ENCODE data around the gene MINDY4. TPM values are rescaled to one million over a fixed set of nuclear protein-coding genes. Genes with fewer than 3 reads are reported as not detected.

The MINDY4 gene
- total RNA-seq, 5 donors from 2014 or later (not counting 1 experiment from before 2014, with no cell fraction given) = 0.60 to 1.7 (median 1.2) TPM

DNA sequence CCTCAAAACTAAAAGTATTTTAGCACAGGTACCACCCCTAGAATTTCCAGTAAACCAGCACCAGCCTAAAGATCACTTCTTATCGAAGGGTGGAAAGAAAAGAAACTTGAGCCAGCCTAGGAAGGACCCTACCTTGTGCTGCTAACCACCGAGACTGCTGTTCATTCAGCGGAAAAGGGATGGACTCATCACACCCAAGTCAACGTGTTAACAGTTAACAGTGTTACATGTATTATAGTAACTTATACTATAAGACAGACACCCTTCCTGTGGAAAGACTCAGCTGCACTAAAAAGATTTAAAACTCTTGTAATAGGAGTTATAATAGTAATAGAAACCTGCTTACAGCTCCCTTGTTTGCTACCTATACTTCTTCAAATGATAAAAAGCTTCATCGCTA is 39.8 kb downstream of the MINDY4 start:
- no peaks in the 10 kb centered on the region for H3K9me3 Mint-ChIP-seq
- no peaks in the 10 kb centered on the region for H3K36me3 Mint-ChIP-seq
- POLR2A ChIA-PET = no interaction called here
- Histone ChIP-seq H3K9me3 (no peaks in the 10 kb centered on the region), H3K27ac (ENCODE audit: low read length) (no peak overlapping the region), H3K27me3 (replicated peaks in 1 of 2; ENCODE audit: control insufficient read depth in 2 of 2, extremely low read depth in 1 of 2, insufficient read depth in 2 of 2, low read length in 1 of 2) (no peaks in the 10 kb centered on the region), H3K4me1 (ENCODE audit: control insufficient read depth in 1 of 2, extremely low read depth in 1 of 2, insufficient read depth in 2 of 2, low read length in 2 of 2) (no peaks in the 10 kb centered on the region), H3K36me3 (ENCODE audit: control insufficient read depth in 2 of 2, extremely low read depth in 1 of 2, insufficient read depth in 1 of 2, low read length in 1 of 2) (no peaks in the 10 kb centered on the region), H3K4me3 (ENCODE audit: control insufficient read depth in 1 of 2, extremely low read depth in 1 of 2, low read length in 1 of 2) (no peak overlapping the region)
- H3K27ac Mint-ChIP-seq = no peak overlapping the region
- H3K4me3 Mint-ChIP-seq = no peak overlapping the region
- CTCF ChIA-PET = no interaction called here
- no CpG with 5 or more reads among the region's 5 CpGs for WGBS (ENCODE audit: insufficient coverage)
- H3K27me3 Mint-ChIP-seq = no peaks in the 10 kb centered on the region
- no peaks in the 10 kb centered on the region for H3K4me1 Mint-ChIP-seq
- ATAC-seq (replicated peaks in 1 of 4) (no peak), DNase-seq (no peak)

DNA sequence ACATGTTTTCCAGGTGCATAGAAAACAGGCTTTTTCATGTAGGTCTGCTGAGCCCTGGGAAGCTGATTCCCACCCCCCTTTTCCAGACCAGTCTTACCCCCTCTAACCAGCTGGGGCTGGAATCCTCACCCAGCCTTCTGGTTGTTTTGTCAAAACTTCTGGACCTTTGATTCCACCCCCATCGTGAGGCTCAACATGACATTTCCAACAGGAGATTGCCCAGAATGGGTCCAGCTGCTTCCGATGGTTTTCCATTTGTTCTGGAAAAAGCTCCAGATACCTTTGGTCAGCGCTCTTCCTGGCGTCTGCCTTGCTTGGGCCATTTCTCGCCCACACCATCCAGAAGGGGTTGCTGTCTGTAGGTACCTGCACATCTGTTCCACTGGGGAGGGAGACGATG is 41.5 kb downstream of the MINDY4 start:
- H3K4me3 ChIP-seq (ENCODE audit: control insufficient read depth in 1 of 2, extremely low read depth in 1 of 2, low read length in 1 of 2) = no peak overlapping the region
- 100% methylated on average over 2 of the region's 6 CpGs for WGBS (ENCODE audit: insufficient coverage)
- ChIA-PET CTCF (no interaction called here), POLR2A (no interaction called here)
- no peak for DNase-seq
- H3K4me1 Mint-ChIP-seq = peaks cover 0 to 2% (median 0%) of the 10 kb centered on the region in 3 donors
- no peaks in the 10 kb centered on the region for H3K36me3 ChIP-seq (ENCODE audit: control insufficient read depth in 2 of 2, extremely low read depth in 1 of 2, insufficient read depth in 1 of 2, low read length in 1 of 2)
- H3K9me3 ChIP-seq = no peaks in the 10 kb centered on the region
- H3K9me3 Mint-ChIP-seq = no peaks in the 10 kb centered on the region
- H3K4me1 ChIP-seq (ENCODE audit: control insufficient read depth in 1 of 2, extremely low read depth in 1 of 2, insufficient read depth in 2 of 2, low read length in 2 of 2) = no peaks in the 10 kb centered on the region
- no peak overlapping the region for H3K27ac Mint-ChIP-seq
- H3K36me3 Mint-ChIP-seq = no peaks in the 10 kb centered on the region
- H3K27ac ChIP-seq (ENCODE audit: low read length) = no peak overlapping the region
- ATAC-seq (replicated peaks in 1 of 4) = no peak
- no peak overlapping the region for H3K4me3 Mint-ChIP-seq
- H3K27me3 Mint-ChIP-seq = no peaks in the 10 kb centered on the region
- no peaks in the 10 kb centered on the region for H3K27me3 ChIP-seq (replicated peaks in 1 of 2; ENCODE audit: control insufficient read depth in 2 of 2, extremely low read depth in 1 of 2, insufficient read depth in 2 of 2, low read length in 1 of 2)

DNA sequence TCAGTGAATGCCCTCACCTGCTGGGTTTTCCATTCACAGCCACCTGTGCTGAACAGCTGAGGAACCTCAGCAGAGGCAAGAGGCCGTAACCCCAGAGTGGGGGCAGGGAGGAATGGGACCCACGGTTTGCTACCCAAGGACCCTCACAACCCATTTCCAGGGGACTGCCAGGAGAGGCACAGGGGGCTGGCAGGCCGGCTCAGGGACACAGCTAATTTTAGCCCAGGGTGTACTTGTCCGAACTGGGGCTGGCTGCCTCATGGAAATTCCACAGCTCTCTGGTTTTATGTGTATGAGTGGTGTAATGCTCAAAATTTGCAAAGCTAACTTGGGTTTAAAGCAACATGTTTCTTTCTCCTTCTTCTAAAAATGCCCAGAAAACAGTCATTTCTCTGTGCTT is 42.2 kb downstream of the MINDY4 start:
- no peak for ATAC-seq (replicated peaks in 1 of 4)
- no peaks in the 10 kb centered on the region for H3K27me3 Mint-ChIP-seq
- Histone ChIP-seq H3K36me3 (ENCODE audit: control insufficient read depth in 2 of 2, extremely low read depth in 1 of 2, insufficient read depth in 1 of 2, low read length in 1 of 2) (no peaks in the 10 kb centered on the region), H3K27ac (ENCODE audit: low read length) (no peak overlapping the region), H3K9me3 (no peaks in the 10 kb centered on the region), H3K4me3 (ENCODE audit: control insufficient read depth in 1 of 2, extremely low read depth in 1 of 2, low read length in 1 of 2) (no peak overlapping the region), H3K27me3 (replicated peaks in 1 of 2; ENCODE audit: control insufficient read depth in 2 of 2, extremely low read depth in 1 of 2, insufficient read depth in 2 of 2, low read length in 1 of 2) (no peaks in the 10 kb centered on the region), H3K4me1 (ENCODE audit: control insufficient read depth in 1 of 2, extremely low read depth in 1 of 2, insufficient read depth in 2 of 2, low read length in 2 of 2) (no peaks in the 10 kb centered on the region)
- no CpG with 5 or more reads among the region's 4 CpGs for WGBS (ENCODE audit: insufficient coverage)
- H3K4me3 Mint-ChIP-seq = no peak overlapping the region
- no peak for DNase-seq
- H3K36me3 Mint-ChIP-seq = no peaks in the 10 kb centered on the region
- POLR2A ChIA-PET = no interaction called here
- H3K9me3 Mint-ChIP-seq = no peaks in the 10 kb centered on the region
- H3K4me1 Mint-ChIP-seq = peaks cover 0 to 2% (median 0%) of the 10 kb centered on the region in 3 donors
- H3K27ac Mint-ChIP-seq = no peak overlapping the region
- CTCF ChIA-PET = no interaction called here

DNA sequence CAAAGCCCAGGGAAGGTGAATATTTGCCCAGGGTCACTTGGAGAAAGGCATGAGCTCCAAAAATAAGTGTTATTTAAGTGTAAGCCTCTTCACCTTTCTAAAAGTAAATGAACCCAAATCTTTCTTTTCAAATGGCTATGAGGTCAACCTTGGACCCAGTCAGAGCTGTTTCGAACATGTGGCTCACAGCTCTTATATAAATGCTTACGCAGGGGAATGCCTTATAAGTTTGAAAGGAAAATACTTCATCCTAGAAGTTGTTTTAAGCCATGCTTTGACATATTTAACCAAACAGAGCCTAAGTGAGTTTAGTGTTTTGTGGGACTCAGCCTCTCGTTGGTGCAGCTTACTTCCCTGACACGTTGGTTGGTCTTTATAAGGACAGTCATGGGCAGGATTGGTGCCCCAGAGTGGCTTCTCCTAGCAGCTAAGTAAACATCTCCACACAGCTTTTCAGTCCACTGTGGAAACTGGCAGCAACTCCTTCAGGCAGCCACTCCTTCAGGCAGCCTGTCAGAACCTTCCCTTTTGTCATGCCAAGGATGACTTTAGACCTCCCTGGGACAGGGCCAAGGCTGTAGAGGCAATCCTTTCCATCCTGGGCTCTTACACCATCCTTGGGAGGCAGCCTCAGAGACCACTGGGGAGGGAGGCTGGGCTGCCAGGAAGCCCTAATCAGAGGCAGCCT is 43.6 kb downstream of the MINDY4 start:
- Histone ChIP-seq H3K36me3 (ENCODE audit: control insufficient read depth in 2 of 2, extremely low read depth in 1 of 2, insufficient read depth in 1 of 2, low read length in 1 of 2) (no peaks in the 10 kb centered on the region), H3K27ac (ENCODE audit: low read length) (no peak overlapping the region), H3K27me3 (replicated peaks in 1 of 2; ENCODE audit: control insufficient read depth in 2 of 2, extremely low read depth in 1 of 2, insufficient read depth in 2 of 2, low read length in 1 of 2) (no peaks in the 10 kb centered on the region), H3K9me3 (no peaks in the 10 kb centered on the region), H3K4me1 (ENCODE audit: control insufficient read depth in 1 of 2, extremely low read depth in 1 of 2, insufficient read depth in 2 of 2, low read length in 2 of 2) (no peaks in the 10 kb centered on the region), H3K4me3 (ENCODE audit: control insufficient read depth in 1 of 2, extremely low read depth in 1 of 2, low read length in 1 of 2) (no peak overlapping the region)
- ChIA-PET CTCF (no interaction called here), POLR2A (interaction anchor here in 1 of 2 donors (0.6 kb wide), 1 partner anchor 327 kb away, joined by 3 read pairs; no protein-coding TSS in a partner anchor)
- no CpG with 5 or more reads among the region's 4 CpGs for WGBS (ENCODE audit: insufficient coverage)
- Mint-ChIP-seq H3K4me1 (peaks cover 0 to 2% (median 0%) of the 10 kb centered on the region in 3 donors), H3K36me3 (no peaks in the 10 kb centered on the region), H3K4me3 (no peak overlapping the region), H3K27ac (no peak overlapping the region), H3K9me3 (no peaks in the 10 kb centered on the region), H3K27me3 (no peaks in the 10 kb centered on the region)
- DNase-seq (no peak), ATAC-seq (replicated peaks in 1 of 4) (no peak)

DNA sequence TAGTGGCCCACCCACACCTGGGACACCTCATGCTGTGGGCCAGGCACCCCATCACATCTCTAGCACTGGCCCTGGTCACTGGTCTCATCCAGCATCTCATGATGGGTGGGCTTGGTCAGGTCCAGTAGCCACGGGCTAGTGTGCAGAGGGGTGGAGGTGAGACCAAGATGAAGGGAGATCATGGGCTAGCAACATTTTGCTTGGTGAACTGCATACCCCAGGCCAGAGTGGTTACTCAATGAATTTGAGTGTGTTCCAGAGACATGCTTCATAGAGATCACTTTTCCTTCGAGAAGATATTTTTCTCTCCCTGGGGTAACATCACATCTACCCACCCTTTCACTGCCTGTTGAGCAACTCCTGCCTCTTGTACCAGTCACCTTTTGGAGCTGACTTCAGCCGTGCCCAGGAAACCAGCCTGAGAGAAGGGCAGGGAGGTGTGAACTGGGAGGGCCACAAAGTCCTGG is 44.2 kb downstream of the MINDY4 start:
- CTCF ChIA-PET = no interaction called here
- 11% methylated on average over 1 of the region's 3 CpGs for WGBS (ENCODE audit: insufficient coverage)
- no peaks in the 10 kb centered on the region for H3K27me3 Mint-ChIP-seq

DNA sequence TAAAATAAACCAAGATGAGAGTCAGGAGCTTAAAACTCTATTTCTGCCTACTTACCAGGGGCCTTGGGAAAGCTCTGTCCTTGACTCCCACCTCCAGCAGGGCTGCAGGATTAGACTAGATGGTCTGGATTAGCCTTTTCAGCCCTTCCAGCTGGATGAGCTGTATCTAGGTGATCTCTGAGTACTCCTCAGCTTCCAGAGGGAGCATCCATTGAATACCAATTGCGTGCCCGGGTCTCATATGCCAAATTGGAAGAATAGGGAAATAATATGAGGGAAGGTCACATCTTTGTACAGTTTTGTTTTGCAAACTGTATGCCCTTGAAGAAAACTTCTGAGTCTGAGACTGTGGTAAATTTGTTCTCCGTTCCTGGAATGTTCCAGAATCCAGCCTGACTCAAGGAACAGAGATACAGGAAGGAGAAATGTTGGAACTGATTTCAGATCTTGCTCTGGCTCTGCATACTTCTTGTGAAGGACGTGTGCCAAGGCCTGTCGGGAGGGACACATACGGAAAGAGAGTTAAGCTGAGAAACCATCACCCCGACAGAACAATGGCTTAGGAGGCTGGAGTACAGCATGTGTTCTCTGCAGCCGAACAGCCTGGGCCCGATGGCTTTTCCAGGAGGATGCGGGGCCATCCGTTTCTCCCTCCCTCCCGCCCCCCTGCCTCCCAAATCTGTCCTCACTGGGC is 44.9 kb downstream of the MINDY4 start:
- no peaks in the 10 kb centered on the region for H3K9me3 Mint-ChIP-seq
- no peak overlapping the region for H3K27ac Mint-ChIP-seq
- ATAC-seq (replicated peaks in 1 of 4) (no peak), DNase-seq (no peak)
- H3K27ac ChIP-seq (ENCODE audit: low read length) = no peak overlapping the region
- no peaks in the 10 kb centered on the region for H3K9me3 ChIP-seq
- no peak overlapping the region for H3K4me3 ChIP-seq (ENCODE audit: control insufficient read depth in 1 of 2, extremely low read depth in 1 of 2, low read length in 1 of 2)
- POLR2A ChIA-PET = no interaction called here
- H3K4me3 Mint-ChIP-seq = no peak overlapping the region
- no peaks in the 10 kb centered on the region for H3K4me1 ChIP-seq (ENCODE audit: control insufficient read depth in 1 of 2, extremely low read depth in 1 of 2, insufficient read depth in 2 of 2, low read length in 2 of 2)
- H3K27me3 ChIP-seq (replicated peaks in 1 of 2; ENCODE audit: control insufficient read depth in 2 of 2, extremely low read depth in 1 of 2, insufficient read depth in 2 of 2, low read length in 1 of 2) = no peaks in the 10 kb centered on the region
- H3K27me3 Mint-ChIP-seq = no peaks in the 10 kb centered on the region
- WGBS (ENCODE audit: insufficient coverage) = 92% methylated on average over 8 of the region's 12 CpGs
- CTCF ChIA-PET = no interaction called here
- no peaks in the 10 kb centered on the region for H3K36me3 ChIP-seq (ENCODE audit: control insufficient read depth in 2 of 2, extremely low read depth in 1 of 2, insufficient read depth in 1 of 2, low read length in 1 of 2)
- H3K4me1 Mint-ChIP-seq = peaks cover 0 to 2% (median 0%) of the 10 kb centered on the region in 3 donors
- no peaks in the 10 kb centered on the region for H3K36me3 Mint-ChIP-seq

More for the DNA sequence above, 44.2 kb downstream of the MINDY4 start:
- no peaks in the 10 kb centered on the region for H3K36me3 ChIP-seq (ENCODE audit: control insufficient read depth in 2 of 2, extremely low read depth in 1 of 2, insufficient read depth in 1 of 2, low read length in 1 of 2)
- H3K27me3 ChIP-seq (replicated peaks in 1 of 2; ENCODE audit: control insufficient read depth in 2 of 2, extremely low read depth in 1 of 2, insufficient read depth in 2 of 2, low read length in 1 of 2) = no peaks in the 10 kb centered on the region
- POLR2A ChIA-PET = interaction anchor here in 1 of 2 donors (0.6 kb wide), 1 partner anchor 327 kb away, joined by 3 read pairs; no protein-coding TSS in a partner anchor
- Mint-ChIP-seq H3K4me3 (no peak overlapping the region), H3K4me1 (peaks cover 0 to 2% (median 0%) of the 10 kb centered on the region in 3 donors), H3K36me3 (no peaks in the 10 kb centered on the region), H3K9me3 (no peaks in the 10 kb centered on the region), H3K27ac (no peak overlapping the region)
- H3K9me3 ChIP-seq = no peaks in the 10 kb centered on the region
- DNase-seq (no peak), ATAC-seq (replicated peaks in 1 of 4) (no peak)
- H3K27ac ChIP-seq (ENCODE audit: low read length) = no peak overlapping the region
- H3K4me3 ChIP-seq (ENCODE audit: control insufficient read depth in 1 of 2, extremely low read depth in 1 of 2, low read length in 1 of 2) = no peak overlapping the region
- H3K4me1 ChIP-seq (ENCODE audit: control insufficient read depth in 1 of 2, extremely low read depth in 1 of 2, insufficient read depth in 2 of 2, low read length in 2 of 2) = no peaks in the 10 kb centered on the region

Data from T-cell (primary cell).